ENCODE data around the gene DND1.
A peak's percentile ranks its signal among the peaks of the same experiment; 100 is the strongest.
"Not testable (repeated sequence)": the region's sequence is repeated elsewhere in the genome, so short reads cannot be mapped to it uniquely, and the experiment has no call there.

DND1 gene

DNA sequence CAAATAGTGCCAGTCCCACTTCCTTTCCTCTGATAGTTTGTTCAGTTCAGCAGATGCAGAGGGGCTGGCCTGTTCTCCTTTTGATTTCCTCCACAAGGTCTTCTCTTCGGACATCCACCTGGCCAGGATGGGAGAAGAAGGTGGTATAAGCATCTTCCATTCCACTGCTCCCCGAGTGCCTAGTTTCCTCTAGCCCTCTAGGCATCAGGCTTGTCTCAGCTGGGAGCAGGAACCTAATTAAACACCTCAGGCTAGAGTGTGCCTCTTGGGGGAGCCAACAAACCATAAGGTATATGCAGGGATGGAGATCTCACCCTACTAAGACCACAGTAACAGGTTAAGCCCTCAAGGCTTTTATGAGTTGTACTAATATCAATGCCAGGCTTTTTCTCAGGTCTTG is 835 bp upstream of the DND1 start:
- Histone ChIP-seq H3K4me3 (ENCODE audit: low read depth, low read length) (no peak overlapping the region), H3K36me3 (peaks cover 76% of the 10 kb centered on the region), H3K27ac (no peak overlapping the region), H3K27me3 (ENCODE audit: insufficient read depth, low read depth, severe bottlenecking) (no peaks in the 10 kb centered on the region), H3K9me3 (ENCODE audit: severe bottlenecking) (no peaks in the 10 kb centered on the region)
- no peak for DNase-seq
- TF ChIP-seq, protein P1, sequence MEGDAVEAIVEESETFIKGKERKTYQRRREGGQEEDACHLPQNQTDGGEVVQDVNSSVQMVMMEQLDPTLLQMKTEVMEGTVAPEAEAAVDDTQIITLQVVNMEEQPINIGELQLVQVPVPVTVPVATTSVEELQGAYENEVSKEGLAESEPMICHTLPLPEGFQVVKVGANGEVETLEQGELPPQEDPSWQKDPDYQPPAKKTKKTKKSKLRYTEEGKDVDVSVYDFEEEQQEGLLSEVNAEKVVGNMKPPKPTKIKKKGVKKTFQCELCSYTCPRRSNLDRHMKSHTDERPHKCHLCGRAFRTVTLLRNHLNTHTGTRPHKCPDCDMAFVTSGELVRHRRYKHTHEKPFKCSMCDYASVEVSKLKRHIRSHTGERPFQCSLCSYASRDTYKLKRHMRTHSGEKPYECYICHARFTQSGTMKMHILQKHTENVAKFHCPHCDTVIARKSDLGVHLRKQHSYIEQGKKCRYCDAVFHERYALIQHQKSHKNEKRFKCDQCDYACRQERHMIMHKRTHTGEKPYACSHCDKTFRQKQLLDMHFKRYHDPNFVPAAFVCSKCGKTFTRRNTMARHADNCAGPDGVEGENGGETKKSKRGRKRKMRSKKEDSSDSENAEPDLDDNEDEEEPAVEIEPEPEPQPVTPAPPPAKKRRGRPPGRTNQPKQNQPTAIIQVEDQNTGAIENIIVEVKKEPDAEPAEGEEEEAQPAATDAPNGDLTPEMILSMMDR (IDR thresholded peaks at IDR 0.05; ENCODE audit: low read depth, low read length), result no peak

DNA sequence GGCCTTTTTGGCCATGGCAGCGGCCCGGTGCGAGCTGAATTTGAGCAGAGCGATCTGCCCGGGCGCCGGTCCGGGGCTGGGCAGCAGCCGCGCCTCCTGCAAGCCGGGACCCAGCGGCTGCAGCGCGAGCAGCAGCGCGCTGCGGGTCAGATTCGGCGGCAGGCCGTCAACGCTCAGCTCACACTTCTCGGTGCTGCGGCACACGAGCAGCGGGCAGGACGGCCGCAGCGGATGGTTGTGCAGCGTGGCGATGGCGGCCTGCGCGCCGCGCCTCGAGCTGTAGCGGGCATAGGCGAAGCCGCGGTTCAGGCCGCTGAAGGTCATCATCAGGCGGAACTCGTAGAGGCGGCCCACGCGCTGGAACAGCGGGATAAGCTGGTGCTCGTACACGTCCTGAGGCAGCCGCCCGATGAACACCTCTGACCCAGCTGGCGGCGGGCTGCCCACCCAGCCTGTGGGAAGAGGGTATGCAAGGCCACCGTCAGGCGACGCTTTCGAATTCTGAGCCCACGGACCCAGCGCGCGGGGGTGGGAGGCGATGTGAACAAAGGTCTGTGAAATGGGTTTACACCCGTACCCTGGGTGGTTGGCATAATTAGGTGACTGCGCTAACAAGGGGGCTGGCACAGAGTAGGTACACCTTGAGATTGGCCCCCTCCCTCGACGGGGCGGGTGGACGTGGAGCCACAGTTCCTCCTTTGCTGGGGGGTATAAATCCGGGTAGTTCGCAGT is 755 bp downstream of the DND1 start:
- Histone ChIP-seq H3K27ac (no peak overlapping the region), H3K9me3 (ENCODE audit: severe bottlenecking) (no peaks in the 10 kb centered on the region), H3K4me3 (ENCODE audit: low read depth, low read length) (no peak overlapping the region), H3K27me3 (ENCODE audit: insufficient read depth, low read depth, severe bottlenecking) (no peaks in the 10 kb centered on the region), H3K36me3 (peaks cover 75% of the 10 kb centered on the region)
- DNase-seq, result no peak
- TF ChIP-seq, protein P1 (IDR thresholded peaks at IDR 0.05; ENCODE audit: low read depth, low read length), result no peak

DNA sequence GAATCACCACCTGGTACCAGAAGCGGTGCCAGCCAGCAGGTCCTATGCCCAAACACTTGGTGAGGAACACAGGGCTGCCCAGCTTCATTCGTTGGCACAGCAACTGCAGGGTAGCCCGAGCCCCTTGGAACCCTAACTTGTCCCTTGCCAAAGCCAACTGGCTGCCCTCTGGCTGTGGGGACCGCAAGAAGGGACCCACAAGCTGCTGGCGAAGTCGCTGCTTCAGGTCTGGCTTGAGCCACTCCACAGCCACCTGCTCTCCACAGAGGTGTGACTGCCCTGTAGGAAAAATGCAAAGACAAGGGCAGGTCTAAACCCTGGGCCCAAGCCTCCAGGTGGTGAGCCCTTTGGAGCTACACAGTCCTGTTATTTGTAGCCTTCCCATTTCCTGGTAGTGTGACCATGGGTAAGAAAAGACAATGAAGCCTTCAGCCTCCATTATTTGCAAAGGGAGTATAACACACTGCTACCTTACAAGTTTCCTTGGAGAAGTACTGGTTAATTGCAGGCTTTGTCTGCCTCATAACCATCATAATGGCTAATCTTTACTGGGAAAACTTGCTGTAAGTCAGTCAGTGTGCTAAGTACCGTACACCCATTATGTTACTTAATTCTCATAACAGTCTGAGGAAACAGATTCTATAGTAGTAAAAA is 1.8 kb downstream of the DND1 start:
- no peak for DNase-seq
- H3K9me3 ChIP-seq (ENCODE audit: severe bottlenecking), result no peaks in the 10 kb centered on the region
- H3K36me3 ChIP-seq, result peaks cover 69% of the 10 kb centered on the region
- TF ChIP-seq, protein P1 (IDR thresholded peaks at IDR 0.05; ENCODE audit: low read depth, low read length), result no peak
- H3K27me3 ChIP-seq (ENCODE audit: insufficient read depth, low read depth, severe bottlenecking), result no peaks in the 10 kb centered on the region
- H3K27ac ChIP-seq, result no peak overlapping the region
- no peak overlapping the region for H3K4me3 ChIP-seq (ENCODE audit: low read depth, low read length)

DNA sequence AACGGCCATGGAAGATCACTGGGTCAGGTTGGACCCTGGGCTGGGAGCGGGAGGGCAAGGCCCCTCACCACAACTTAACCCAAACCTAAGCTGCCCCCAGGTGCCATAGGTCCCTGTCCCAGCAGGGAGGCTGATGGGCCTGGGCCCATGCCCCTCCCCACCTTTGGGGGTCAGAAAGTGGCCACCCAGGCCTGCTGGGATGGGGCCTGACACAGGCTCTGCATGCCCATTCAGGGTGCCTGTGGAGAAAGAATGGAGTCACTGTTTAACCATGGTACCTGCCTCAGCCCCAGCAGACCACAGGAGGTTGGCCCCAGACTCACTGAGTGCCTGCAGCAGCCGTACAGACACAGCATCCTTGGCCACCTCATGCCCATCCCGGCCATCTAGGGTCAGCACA is 2.3 kb downstream of the DND1 start:
- H3K36me3 ChIP-seq, result peaks cover 67% of the 10 kb centered on the region
- H3K9me3 ChIP-seq (ENCODE audit: severe bottlenecking); H3K4me3 ChIP-seq (ENCODE audit: low read depth, low read length); H3K27ac ChIP-seq; H3K27me3 ChIP-seq (ENCODE audit: insufficient read depth, low read depth, severe bottlenecking); DNase-seq: not testable (repeated sequence)

DNA sequence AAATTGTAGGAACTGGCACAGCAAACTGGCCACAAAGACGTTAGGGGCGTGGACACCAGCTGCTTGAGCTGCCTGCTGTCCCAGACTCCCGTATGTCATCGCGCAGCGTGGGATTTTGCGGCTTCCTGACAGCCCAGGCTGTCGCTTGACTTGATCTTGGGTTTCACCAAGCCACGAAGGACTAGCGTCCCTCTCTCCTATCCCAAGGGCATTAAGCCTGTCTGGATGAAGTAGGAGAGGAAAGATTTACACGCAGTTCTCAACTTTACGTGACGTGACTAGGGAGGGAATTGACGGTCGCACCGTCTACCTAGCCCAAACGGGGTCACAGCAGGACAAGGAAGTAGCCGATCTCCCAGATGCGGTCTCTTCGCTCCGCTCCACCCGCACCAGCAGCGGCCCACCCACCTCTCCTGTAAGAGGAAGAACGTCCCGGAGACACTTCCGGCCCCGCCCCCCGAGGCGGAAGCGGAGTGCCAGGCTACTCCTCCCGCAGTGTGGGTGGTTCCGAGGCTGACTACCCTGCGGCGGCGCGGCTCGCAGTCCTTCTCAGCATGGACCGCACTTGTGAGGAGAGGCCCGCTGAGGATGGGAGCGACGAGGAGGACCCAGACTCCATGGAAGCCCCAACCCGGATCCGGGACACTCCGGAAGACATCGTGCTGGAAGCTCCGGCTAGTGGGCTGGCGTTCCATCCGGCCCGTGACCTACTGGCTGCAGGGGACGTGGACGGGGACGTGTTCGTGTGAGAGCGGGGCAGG is 8.8 kb downstream of the DND1 start, which contains the start of gene WDR55:
Gene WDR55 (plus strand): TSS at position 546 of the 761 bp plus-strand sequence. CDS start 9 bp downstream, at position 555.
- H3K27ac ChIP-seq, result peak within 1 kb of the TSS; percentile 86
- peak; percentile 98 for DNase-seq
- TF ChIP-seq, protein P1 (IDR thresholded peaks at IDR 0.05; ENCODE audit: low read depth, low read length), result no peak
- peak within 1 kb of the TSS; percentile 94 for H3K4me3 ChIP-seq (ENCODE audit: low read depth, low read length)
- H3K9me3 ChIP-seq (ENCODE audit: severe bottlenecking), result no peaks in the 10 kb centered on the region
- H3K36me3 ChIP-seq, result peaks cover 65% of the 10 kb centered on the region
- H3K27me3 ChIP-seq (ENCODE audit: insufficient read depth, low read depth, severe bottlenecking), result no peaks in the 10 kb centered on the region

DNA sequence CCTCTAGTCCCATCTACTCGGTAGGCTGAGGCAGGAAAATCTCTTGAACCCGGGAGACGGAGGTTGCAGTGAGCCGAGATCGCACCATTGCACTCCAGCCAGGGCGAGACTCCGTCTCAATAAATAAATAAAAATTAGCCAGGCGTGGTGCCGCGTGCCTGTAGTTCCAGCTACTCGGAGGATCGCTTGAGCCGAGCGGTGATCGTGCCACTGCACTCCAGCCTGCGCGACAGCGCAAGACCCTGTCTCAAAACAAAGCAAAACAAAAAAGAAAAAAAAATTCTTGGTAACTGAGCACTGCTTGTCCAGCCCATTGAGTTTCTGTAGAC is 9.4 kb downstream of the DND1 start:
- Histone ChIP-seq H3K36me3 (peaks cover 66% of the 10 kb centered on the region), H3K4me3 (ENCODE audit: low read depth, low read length) (peak overlapping the region; percentile 94), H3K27me3 (ENCODE audit: insufficient read depth, low read depth, severe bottlenecking) (no peaks in the 10 kb centered on the region)

DNA sequence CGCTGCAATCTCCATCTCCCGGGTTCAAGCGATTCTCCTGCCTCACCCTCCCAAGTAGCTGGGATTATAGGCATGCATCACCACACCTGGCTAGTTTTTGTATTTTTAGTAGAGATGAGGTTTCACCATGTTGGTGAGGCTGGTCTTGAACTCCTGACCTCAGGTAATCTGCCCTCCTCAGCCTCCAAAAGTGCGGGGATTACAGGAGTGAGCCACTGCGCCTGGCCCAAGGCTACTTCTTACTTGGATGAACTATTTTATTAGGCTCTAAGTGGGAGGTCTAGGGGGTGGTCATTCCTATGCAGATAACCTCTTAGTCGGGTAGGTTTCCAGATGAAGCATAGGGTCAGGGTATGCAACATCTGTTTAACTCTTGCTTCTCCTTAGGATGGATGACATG is 13.0 kb downstream of the DND1 start:
- H3K4me3 ChIP-seq (ENCODE audit: low read depth, low read length); H3K27ac ChIP-seq; DNase-seq; H3K9me3 ChIP-seq (ENCODE audit: severe bottlenecking); H3K27me3 ChIP-seq (ENCODE audit: insufficient read depth, low read depth, severe bottlenecking): not testable (repeated sequence)
- H3K36me3 ChIP-seq, result peaks cover 83% of the 10 kb centered on the region

More for the DNA sequence above, 9.4 kb downstream of the DND1 start:
- Histone ChIP-seq H3K27ac (peak overlapping the region; percentile 86), H3K9me3 (ENCODE audit: severe bottlenecking) (no peaks in the 10 kb centered on the region)
- DNase-seq, result no peak
- TF ChIP-seq, protein P1 (IDR thresholded peaks at IDR 0.05; ENCODE audit: low read depth, low read length), result no peak

Measured in WERI-Rb-1 (cell line).